Measurements from ENCODE around the gene GRIA3.

The GRIA3 gene

DNA sequence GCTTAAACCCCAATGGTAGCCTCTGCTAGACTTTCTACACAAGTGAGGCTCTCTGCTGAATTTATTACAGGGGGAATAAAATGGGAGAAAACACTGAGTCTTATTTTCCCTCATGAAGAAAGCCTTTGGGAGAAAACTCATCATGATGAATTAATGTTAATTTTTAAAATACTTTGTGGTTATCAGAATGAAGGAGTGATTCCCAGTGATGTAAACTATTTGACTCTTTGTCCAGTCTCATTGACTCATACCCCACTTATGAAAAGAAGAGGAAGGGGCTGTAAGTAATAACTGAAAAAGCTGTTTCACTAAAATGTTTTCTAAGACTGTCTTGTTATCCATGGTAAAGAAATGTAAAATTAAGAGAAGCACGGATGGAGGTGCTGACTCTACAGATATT lies 208.8 kb downstream of the GRIA3 start:
- H3K27ac ChIP-seq, result no peak overlapping the region
- TF ChIP-seq ZFX (IDR thresholded peaks at IDR 0.05) (no peak), CTCF (conservative IDR thresholded peaks at IDR 0.05) (no peak)

GRCh38 chrX:123399709-123400108 lies 215.6 kb downstream of the GRIA3 start:
- no peak for TF ChIP-seq CTCF (conservative IDR thresholded peaks at IDR 0.05)
- TF ChIP-seq ZFX (IDR thresholded peaks at IDR 0.05), result no peak
- H3K27ac ChIP-seq, result no peak overlapping the region

DNA sequence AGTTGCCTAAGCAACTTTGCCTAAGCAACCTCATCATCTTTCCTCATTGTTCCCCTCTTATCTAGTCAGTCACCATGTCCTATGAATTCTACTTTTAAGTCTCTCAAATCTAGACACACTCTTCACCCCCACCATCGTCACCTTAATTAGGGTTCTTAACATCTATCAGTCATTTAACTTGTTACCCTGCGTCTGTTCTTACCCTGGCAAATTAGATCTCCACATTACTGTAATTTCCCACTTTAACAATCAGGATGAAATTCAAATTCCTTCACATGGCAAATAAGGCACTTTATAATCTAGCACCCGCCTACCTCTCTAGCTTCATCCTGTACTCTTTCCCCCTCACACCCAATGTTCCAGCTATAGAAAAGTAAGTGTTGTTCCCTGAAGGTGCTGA lies 221.2 kb downstream of the GRIA3 start:
- H3K27ac ChIP-seq, result no peak overlapping the region
- TF ChIP-seq ZFX (IDR thresholded peaks at IDR 0.05) (no peak), CTCF (conservative IDR thresholded peaks at IDR 0.05) (no peak)

DNA sequence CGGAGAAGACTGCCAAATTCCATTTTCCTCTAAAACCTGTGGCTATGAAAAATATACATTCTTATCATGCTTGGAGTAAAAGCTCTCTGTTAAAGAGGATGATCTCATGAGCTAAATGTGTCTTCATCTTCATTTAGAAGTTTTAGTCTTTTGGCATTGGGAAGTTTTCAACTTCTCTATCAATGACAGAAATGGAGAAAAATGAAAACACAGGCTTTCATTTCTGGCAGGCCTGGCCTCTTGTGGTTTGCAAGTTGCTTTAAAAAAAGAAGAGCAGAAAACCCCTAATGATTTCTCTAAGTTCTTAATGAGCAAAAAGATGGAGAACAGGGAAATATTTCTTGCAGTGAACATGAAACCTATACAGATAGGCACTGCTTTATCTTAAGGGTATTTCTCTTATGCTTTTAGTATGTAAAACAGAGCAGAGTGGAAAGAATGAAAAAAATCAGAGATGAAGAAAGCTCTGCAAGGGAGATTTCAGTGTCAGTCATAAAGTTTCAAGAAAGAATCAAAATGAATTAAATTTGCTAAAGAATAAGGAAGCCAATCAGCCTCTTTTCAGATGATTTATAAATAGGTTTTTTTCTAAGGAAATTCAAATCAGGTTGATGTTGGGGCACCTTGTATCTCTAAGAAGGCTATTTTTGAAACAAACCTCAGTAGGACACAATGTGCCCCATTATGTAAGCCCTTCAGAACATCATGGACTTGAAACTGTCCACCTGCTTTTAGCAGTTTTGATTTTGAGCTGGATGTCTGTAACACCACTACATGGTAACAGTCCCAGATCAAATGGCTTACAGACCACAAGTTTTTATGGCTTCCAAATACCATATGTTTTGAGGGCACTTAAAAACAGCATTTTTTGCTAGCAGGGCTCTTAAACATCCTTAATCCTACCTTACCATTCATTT lies 225.0 kb downstream of the GRIA3 start:
- no peak overlapping the region for H3K27ac ChIP-seq
- no peak for TF ChIP-seq ZFX (IDR thresholded peaks at IDR 0.05)
- TF ChIP-seq CTCF (conservative IDR thresholded peaks at IDR 0.05), result no peak

DNA sequence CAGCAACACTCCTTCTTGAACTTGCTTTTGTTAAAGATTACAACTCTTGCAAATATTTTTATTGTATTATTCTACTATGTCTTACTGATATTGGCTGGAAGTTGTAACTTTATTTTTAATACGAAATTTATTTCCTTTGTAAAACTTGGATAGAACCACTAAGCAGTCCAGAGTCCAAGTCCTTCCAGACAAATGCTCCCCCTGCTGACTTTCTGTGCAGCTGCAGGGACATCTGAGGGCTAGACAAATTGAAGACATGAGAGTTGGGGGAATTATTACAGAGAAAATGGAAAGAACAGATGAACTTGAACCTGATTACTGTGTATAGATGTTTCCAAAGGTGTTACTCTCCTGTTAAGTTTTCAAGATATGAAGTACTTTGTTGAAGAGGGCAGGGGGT lies 238.8 kb downstream of the GRIA3 start:
- TF ChIP-seq CTCF (conservative IDR thresholded peaks at IDR 0.05) (peak; percentile 75), ZFX (IDR thresholded peaks at IDR 0.05) (no peak)
- no peak overlapping the region for H3K27ac ChIP-seq

- TF ChIP-seq ZFX (IDR thresholded peaks at IDR 0.05) (no peak), CTCF (conservative IDR thresholded peaks at IDR 0.05) (no peak)
- H3K27ac ChIP-seq, result no peak overlapping the region
Observed at GRCh38 chrX:123424546-123424945, 240.5 kb downstream of the GRIA3 start.

- TF ChIP-seq CTCF (conservative IDR thresholded peaks at IDR 0.05) (no peak), ZFX (IDR thresholded peaks at IDR 0.05) (no peak)
- no peak overlapping the region for H3K27ac ChIP-seq
Observed at GRCh38 chrX:123425471-123425870, 241.4 kb downstream of the GRIA3 start.
